GM21528 (cell line): Measurements from ENCODE around the gene SDC3.
"Not testable (repeated sequence)": the region's sequence is repeated elsewhere in the genome, so short reads cannot be mapped to it uniquely, and the experiment has no call there.

Experiments
- ATAC-seq: cut with Tn5 transposase; IDR thresholded peaks from one replicate; pipeline ENCODE4 v1.9.1; 2021; ENCODE audit warnings: mild to moderate bottlenecking, moderate library complexity; ENCODE audit not compliant: unreplicated experiment, low FRiP score

SDC3 gene

GRCh38 chr1:30878016-30878415 lies 30.5 kb downstream of the SDC3 start:
- ATAC-seq = no peak

GRCh38 chr1:30877205-30877912 lies 31.2 kb downstream of the SDC3 start:
- ATAC-seq = no peak

GRCh38 chr1:30876451-30877204 lies 31.9 kb downstream of the SDC3 start:
- no peak for ATAC-seq

GRCh38 chr1:30875916-30876315 lies 32.6 kb downstream of the SDC3 start:
- ATAC-seq = no peak

- ATAC-seq = no peak
Observed at GRCh38 chr1:30875197-30875596, 33.4 kb downstream of the SDC3 start.

- ATAC-seq = no peak
Observed at GRCh38 chr1:30874176-30874575, 34.4 kb downstream of the SDC3 start.

- ATAC-seq = no peak
Observed at GRCh38 chr1:30872948-30873263, 35.7 kb downstream of the SDC3 start.

- no peak for ATAC-seq
Observed at GRCh38 chr1:30872033-30872947, 36.3 kb downstream of the SDC3 start.

- no peak for ATAC-seq
Observed at GRCh38 chr1:30871276-30871871, 37.2 kb downstream of the SDC3 start.

- no peak for ATAC-seq
Observed at GRCh38 chr1:30870656-30871055, 37.9 kb downstream of the SDC3 start.

GRCh38 chr1:30870035-30870434 lies 38.5 kb downstream of the SDC3 start:
- ATAC-seq = no peak

- ATAC-seq = no peak
Observed at GRCh38 chr1:30868833-30869435, 39.6 kb downstream of the SDC3 start.

- ATAC-seq = not testable (repeated sequence)
Observed at GRCh38 chr1:30868057-30868456, 40.5 kb downstream of the SDC3 start.

- no peak for ATAC-seq
Observed at GRCh38 chr1:30867537-30867936, 41.0 kb downstream of the SDC3 start.

GRCh38 chr1:30866594-30866993 lies 42.0 kb downstream of the SDC3 start:
- ATAC-seq = no peak

GRCh38 chr1:30864681-30865080 lies 43.9 kb downstream of the SDC3 start:
- no peak for ATAC-seq

GRCh38 chr1:30863858-30864604 lies 44.5 kb downstream of the SDC3 start:
- no peak for ATAC-seq

GRCh38 chr1:30860320-30860652 lies 48.3 kb downstream of the SDC3 start:
- ATAC-seq = no peak

- ATAC-seq = no peak
Observed at GRCh38 chr1:30857964-30858363, 50.6 kb downstream of the SDC3 start.

GRCh38 chr1:30857062-30857461 lies 51.5 kb downstream of the SDC3 start:
- ATAC-seq = no peak
